ENCODE results near the gene NCK2.

The NCK2 gene

DNA sequence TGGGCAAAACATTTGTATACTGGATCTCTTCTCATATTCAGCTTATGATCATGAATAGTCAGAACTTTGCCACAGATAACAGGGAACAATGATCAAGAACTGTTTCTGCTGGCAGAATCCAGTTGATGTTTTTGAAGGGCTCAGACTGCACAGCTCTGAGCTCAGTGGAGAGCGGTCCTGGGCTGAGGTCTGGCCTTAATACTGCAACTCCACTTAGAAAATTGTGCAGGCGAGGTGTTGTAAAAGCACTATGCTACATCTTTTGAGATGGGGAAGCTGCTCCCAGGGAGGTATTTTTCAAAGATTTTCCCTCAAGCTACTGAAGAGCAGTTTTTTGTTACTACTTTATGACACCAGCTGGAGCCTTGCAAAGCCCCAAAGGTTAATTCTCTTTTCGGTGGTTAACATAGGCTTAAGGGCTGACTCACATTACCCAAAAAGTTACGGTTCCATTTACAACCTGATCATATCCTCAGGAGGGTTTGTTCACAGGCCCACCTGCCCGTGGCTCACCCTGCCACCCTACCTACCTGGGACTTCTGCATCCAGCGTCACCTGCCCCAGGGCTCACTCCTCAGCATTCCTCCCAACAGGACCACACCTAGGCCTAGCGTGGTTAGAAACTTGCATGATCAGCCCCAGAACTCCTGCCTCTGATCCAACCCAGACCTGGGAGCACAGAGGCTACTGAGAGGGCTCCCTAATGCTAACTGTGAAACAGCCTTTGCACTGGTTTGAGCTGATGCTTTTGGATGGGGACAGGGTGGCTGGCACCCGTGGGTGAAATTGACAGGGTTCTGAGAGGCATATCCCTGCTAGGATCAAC, 114.4 kb downstream of the NCK2 start:
- no peak overlapping the region for H3K4me2 ChIP-seq (ENCODE audit: low read depth, low read length, poor library complexity, severe bottlenecking)
- H3K27me3 ChIP-seq (ENCODE audit: low read length), result no peaks in the 10 kb centered on the region
- TF ChIP-seq, protein P1, sequence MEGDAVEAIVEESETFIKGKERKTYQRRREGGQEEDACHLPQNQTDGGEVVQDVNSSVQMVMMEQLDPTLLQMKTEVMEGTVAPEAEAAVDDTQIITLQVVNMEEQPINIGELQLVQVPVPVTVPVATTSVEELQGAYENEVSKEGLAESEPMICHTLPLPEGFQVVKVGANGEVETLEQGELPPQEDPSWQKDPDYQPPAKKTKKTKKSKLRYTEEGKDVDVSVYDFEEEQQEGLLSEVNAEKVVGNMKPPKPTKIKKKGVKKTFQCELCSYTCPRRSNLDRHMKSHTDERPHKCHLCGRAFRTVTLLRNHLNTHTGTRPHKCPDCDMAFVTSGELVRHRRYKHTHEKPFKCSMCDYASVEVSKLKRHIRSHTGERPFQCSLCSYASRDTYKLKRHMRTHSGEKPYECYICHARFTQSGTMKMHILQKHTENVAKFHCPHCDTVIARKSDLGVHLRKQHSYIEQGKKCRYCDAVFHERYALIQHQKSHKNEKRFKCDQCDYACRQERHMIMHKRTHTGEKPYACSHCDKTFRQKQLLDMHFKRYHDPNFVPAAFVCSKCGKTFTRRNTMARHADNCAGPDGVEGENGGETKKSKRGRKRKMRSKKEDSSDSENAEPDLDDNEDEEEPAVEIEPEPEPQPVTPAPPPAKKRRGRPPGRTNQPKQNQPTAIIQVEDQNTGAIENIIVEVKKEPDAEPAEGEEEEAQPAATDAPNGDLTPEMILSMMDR (IDR thresholded peaks at IDR 0.05; ENCODE audit: insufficient read depth, low read length, poor library complexity, severe bottlenecking), result no peak
- no peak for TF ChIP-seq EZH2phosphoT487 (conservative IDR thresholded peaks at IDR 0.05; ENCODE audit: low read length)
- H3K9me3 ChIP-seq (ENCODE audit: insufficient read depth, low read length), result no peaks in the 10 kb centered on the region
- no peak overlapping the region for H3K4me3 ChIP-seq (ENCODE audit: insufficient read depth, low read length, poor library complexity, severe bottlenecking)
- no peak overlapping the region for H3K27ac ChIP-seq (ENCODE audit: low read depth, low read length)
- H2AFZ ChIP-seq (ENCODE audit: low read depth, low read length, severe bottlenecking), result no peak overlapping the region
- H3K79me2 ChIP-seq (ENCODE audit: insufficient read depth, low read length), result no peaks in the 10 kb centered on the region
- H3K9me2 ChIP-seq (replicated peaks; ENCODE audit: insufficient read depth, low read length), result no peaks in the 10 kb centered on the region
- H3K36me3 ChIP-seq (ENCODE audit: low read length), result no peaks in the 10 kb centered on the region
- no peaks in the 10 kb centered on the region for H3F3A ChIP-seq (ENCODE audit: insufficient read depth)
- no peak overlapping the region for H3K9ac ChIP-seq (ENCODE audit: low read length)
- H4K20me1 ChIP-seq (ENCODE audit: low read depth, low read length), result no peaks in the 10 kb centered on the region

- no peaks in the 10 kb centered on the region for H3K9me2 ChIP-seq (replicated peaks; ENCODE audit: insufficient read depth, low read length)
- no peaks in the 10 kb centered on the region for H4K20me1 ChIP-seq (ENCODE audit: low read depth, low read length)
- no peaks in the 10 kb centered on the region for H3K36me3 ChIP-seq (ENCODE audit: low read length)
- H3K27me3 ChIP-seq (ENCODE audit: low read length), result no peaks in the 10 kb centered on the region
- no peak for TF ChIP-seq EZH2phosphoT487 (conservative IDR thresholded peaks at IDR 0.05; ENCODE audit: low read length)
- TF ChIP-seq, protein P1 (IDR thresholded peaks at IDR 0.05; ENCODE audit: insufficient read depth, low read length, poor library complexity, severe bottlenecking), result no peak
- H3K4me3 ChIP-seq (ENCODE audit: insufficient read depth, low read length, poor library complexity, severe bottlenecking), result no peak overlapping the region
- no peak overlapping the region for H3K27ac ChIP-seq (ENCODE audit: low read depth, low read length)
- H3F3A ChIP-seq (ENCODE audit: insufficient read depth), result no peaks in the 10 kb centered on the region
- H3K9ac ChIP-seq (ENCODE audit: low read length), result no peak overlapping the region
- no peak overlapping the region for H2AFZ ChIP-seq (ENCODE audit: low read depth, low read length, severe bottlenecking)
- no peaks in the 10 kb centered on the region for H3K9me3 ChIP-seq (ENCODE audit: insufficient read depth, low read length)
- no peak overlapping the region for H3K4me2 ChIP-seq (ENCODE audit: low read depth, low read length, poor library complexity, severe bottlenecking)
- no peaks in the 10 kb centered on the region for H3K79me2 ChIP-seq (ENCODE audit: insufficient read depth, low read length)
Observed at GRCh38 chr2:105859694-105859951, 114.9 kb downstream of the NCK2 start.

GRCh38 chr2:105860567-105860966, 115.9 kb downstream of the NCK2 start:
- Histone ChIP-seq H3K27me3 (ENCODE audit: low read length) (no peaks in the 10 kb centered on the region), H3K79me2 (ENCODE audit: insufficient read depth, low read length) (no peaks in the 10 kb centered on the region), H3K9ac (ENCODE audit: low read length) (no peak overlapping the region), H3K4me2 (ENCODE audit: low read depth, low read length, poor library complexity, severe bottlenecking) (no peak overlapping the region), H3F3A (ENCODE audit: insufficient read depth) (no peaks in the 10 kb centered on the region), H3K4me3 (ENCODE audit: insufficient read depth, low read length, poor library complexity, severe bottlenecking) (no peak overlapping the region), H3K9me2 (replicated peaks; ENCODE audit: insufficient read depth, low read length) (no peaks in the 10 kb centered on the region), H3K9me3 (ENCODE audit: insufficient read depth, low read length) (no peaks in the 10 kb centered on the region), H3K27ac (ENCODE audit: low read depth, low read length) (no peak overlapping the region), H4K20me1 (ENCODE audit: low read depth, low read length) (no peaks in the 10 kb centered on the region), H2AFZ (ENCODE audit: low read depth, low read length, severe bottlenecking) (no peak overlapping the region), H3K36me3 (ENCODE audit: low read length) (no peaks in the 10 kb centered on the region)
- TF ChIP-seq EZH2phosphoT487 (conservative IDR thresholded peaks at IDR 0.05; ENCODE audit: low read length), result no peak
- TF ChIP-seq, protein P1 (IDR thresholded peaks at IDR 0.05; ENCODE audit: insufficient read depth, low read length, poor library complexity, severe bottlenecking), result no peak
